Fibroblast of lung (primary cell): ENCODE results near the gene MLF2. TPM values are rescaled to one million over a fixed set of nuclear protein-coding genes. Genes with fewer than 3 reads are reported as not detected.
A peak's percentile ranks its signal among the peaks of the same experiment; 100 is the strongest.

Experiments
- DNase-seq, 2 donors: peaks; one replicate each; pipeline versions ENCODE4 v3.0.0 to v3.0.0-alpha.2; 2010; ENCODE audit warnings: low read depth in 2 of 2
- H2AFZ ChIP-seq: 2 replicates; pipeline ENCODE4 v1.5.1; 2012; ENCODE audit warnings: low read length, control low read depth, inconsistent platforms
- H3K27ac ChIP-seq: 2 replicates; pipeline ENCODE4 v1.5.1; 2011; ENCODE audit warnings: low read length, control low read depth; ENCODE audit not compliant: insufficient read depth
- H3K27me3 ChIP-seq: 2 replicates; pipeline ENCODE4 v1.5.1; 2011; ENCODE audit warnings: mild to moderate bottlenecking, low read length; ENCODE audit not compliant: control insufficient read depth, insufficient read depth
- H3K36me3 ChIP-seq: 2 replicates; pipeline ENCODE4 v1.5.1; 2011; ENCODE audit warnings: low read length; ENCODE audit not compliant: control insufficient read depth, insufficient read depth
- H3K4me1 ChIP-seq: 2 replicates; pipeline ENCODE4 v1.5.1; 2011; ENCODE audit warnings: low read length; ENCODE audit not compliant: control insufficient read depth, insufficient read depth; ENCODE audit errors: extremely low read depth
- H3K4me2 ChIP-seq: 2 replicates; pipeline ENCODE4 v1.5.1; 2011; ENCODE audit warnings: low read length, control low read depth; ENCODE audit not compliant: insufficient read depth; ENCODE audit errors: extremely low read depth
- H3K4me3 ChIP-seq, 4 experiments: fragments of 200-600 bp in 1 of 4; sonication (generic) in 1 of 4; replicated peaks in 1 of 4; 2 replicates each; pipeline ENCODE4 v1.5.1; 2011 to 2016; ENCODE audit warnings: low read length in 4 of 4, low read depth in 3 of 4, mild to moderate bottlenecking in 3 of 4, control low read depth in 2 of 4, inconsistent platforms in 1 of 4, mixed read lengths in 1 of 4; ENCODE audit not compliant: insufficient read depth in 1 of 4; ENCODE audit errors: control extremely low read depth in 1 of 4
- H3K79me2 ChIP-seq: 2 replicates; pipeline ENCODE4 v1.5.1; 2012; ENCODE audit warnings: mild to moderate bottlenecking, low read length, inconsistent platforms; ENCODE audit not compliant: control insufficient read depth, insufficient read depth
- H3K9ac ChIP-seq: 2 replicates; pipeline ENCODE4 v1.5.1; 2011; ENCODE audit warnings: mild to moderate bottlenecking, low read length, control low read depth; ENCODE audit not compliant: insufficient read depth
- H3K9me3 ChIP-seq: 2 replicates; pipeline ENCODE4 v1.5.1; 2012; ENCODE audit warnings: low read depth, low read length; ENCODE audit not compliant: control insufficient read depth, insufficient read depth
- H4K20me1 ChIP-seq: 2 replicates; pipeline ENCODE4 v1.5.1; 2011; ENCODE audit warnings: low read length; ENCODE audit not compliant: control insufficient read depth, insufficient read depth; ENCODE audit errors: extremely low read depth
- EZH2 ChIP-seq: IDR thresholded peaks from 2 replicates; pipeline ENCODE4 v1.5.1; 2012; ENCODE audit warnings: low read length, control low read depth, mild to moderate bottlenecking; ENCODE audit errors: missing control alignments
- polyA minus RNA-seq: library from RNA; depleted of rRNA, polyadenylated mRNA; stranded (reverse); fragments of >200 nt; gene quantifications from 2 replicates; pipeline ENCODE4 v1.2.3, GENCODE V29; 2011; ENCODE audit warnings: low replicate concordance
- polyA plus RNA-seq, 2 donors: library from polyadenylated mRNA; depleted of rRNA in 1 of 2; stranded (reverse) in 1 of 2; unstranded in 1 of 2; fragments of >200 nt; gene quantifications; 2 replicates each; pipeline ENCODE4 v1.2.1, GENCODE V29; 2011 to 2012; ENCODE audit warnings: missing spikeins in 1 of 2
- total RNA-seq: library from RNA; depleted of rRNA; stranded (reverse); fragments of >200 nt; gene quantifications from 2 replicates; pipeline ENCODE4 v1.2.1, GENCODE V29; 2014
- TF ChIP-seq, protein P1 (sequence below), 2 donors: IDR thresholded peaks in 1 of 2; conservative IDR thresholded peaks in 1 of 2; 1 replicate in 1 of 2; 2 replicates in 1 of 2; pipeline ENCODE4 v1.5.1; 2011 to 2012; ENCODE audit warnings: low read length in 2 of 2, control low read depth in 1 of 2, inconsistent platforms in 1 of 2, low read depth in 1 of 2, mild to moderate bottlenecking in 1 of 2

MLF2 gene, protein sequence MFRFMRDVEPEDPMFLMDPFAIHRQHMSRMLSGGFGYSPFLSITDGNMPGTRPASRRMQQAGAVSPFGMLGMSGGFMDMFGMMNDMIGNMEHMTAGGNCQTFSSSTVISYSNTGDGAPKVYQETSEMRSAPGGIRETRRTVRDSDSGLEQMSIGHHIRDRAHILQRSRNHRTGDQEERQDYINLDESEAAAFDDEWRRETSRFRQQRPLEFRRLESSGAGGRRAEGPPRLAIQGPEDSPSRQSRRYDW
- total RNA-seq = 88.6 and 106 TPM in 2 replicates
- 287 and 289 TPM in 2 replicates for polyA plus RNA-seq
- 211 and 244 TPM in 2 replicates for polyA plus RNA-seq (2012)
- polyA minus RNA-seq = 376 and 386 TPM in 2 replicates

DNA sequence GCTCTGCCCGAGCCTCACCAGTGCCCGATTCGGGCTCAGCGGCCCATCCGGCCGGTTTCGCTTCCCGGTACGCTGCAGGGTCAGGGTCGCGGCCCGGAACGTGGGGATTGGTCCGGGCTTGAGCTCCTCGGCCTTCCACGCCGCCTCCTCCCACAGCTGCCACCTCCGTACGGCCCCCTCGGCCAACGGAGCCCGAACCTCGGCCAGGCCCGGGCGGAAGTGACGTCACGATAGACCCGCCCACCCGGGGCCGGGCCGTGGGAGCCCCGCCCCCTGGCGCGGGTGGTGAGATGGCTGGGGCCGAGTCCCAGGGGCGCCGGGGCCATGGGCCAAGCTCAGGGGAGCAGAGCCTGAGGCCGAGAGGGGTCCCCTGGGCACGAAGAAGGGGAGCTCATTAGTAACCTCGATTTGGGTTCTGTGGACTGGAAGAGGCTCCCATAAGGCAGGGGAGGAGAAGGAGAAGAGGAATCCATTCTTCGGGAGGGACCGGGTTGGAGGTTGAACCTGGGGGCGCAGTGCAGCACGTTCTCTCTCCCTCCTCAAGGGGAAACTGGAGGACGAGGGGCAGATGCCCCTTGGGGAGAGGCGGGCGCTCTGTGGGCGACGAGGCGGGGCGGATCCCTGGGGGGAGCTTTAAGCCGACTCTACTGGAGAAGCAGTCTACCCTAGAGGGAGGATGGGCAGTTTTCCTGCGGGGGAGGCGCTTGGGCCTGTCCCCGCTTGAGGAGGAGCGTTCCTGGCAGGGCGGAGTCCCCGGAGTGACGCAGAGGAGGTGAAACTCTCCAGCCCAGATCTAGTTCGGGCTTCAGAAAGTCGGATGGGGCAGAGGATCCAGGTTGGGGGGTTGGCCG is at the start of gene MLF2:
TSS of gene MLF2 (minus strand) at position 221 of the 851 bp plus-strand sequence. CDS start 807 bp downstream, outside the sequence.
- no peaks in the 10 kb centered on the region for H4K20me1 ChIP-seq
- H3K9me3 ChIP-seq = no peaks in the 10 kb centered on the region
- DNase-seq = peak; percentile 99
- TF ChIP-seq, protein P1, sequence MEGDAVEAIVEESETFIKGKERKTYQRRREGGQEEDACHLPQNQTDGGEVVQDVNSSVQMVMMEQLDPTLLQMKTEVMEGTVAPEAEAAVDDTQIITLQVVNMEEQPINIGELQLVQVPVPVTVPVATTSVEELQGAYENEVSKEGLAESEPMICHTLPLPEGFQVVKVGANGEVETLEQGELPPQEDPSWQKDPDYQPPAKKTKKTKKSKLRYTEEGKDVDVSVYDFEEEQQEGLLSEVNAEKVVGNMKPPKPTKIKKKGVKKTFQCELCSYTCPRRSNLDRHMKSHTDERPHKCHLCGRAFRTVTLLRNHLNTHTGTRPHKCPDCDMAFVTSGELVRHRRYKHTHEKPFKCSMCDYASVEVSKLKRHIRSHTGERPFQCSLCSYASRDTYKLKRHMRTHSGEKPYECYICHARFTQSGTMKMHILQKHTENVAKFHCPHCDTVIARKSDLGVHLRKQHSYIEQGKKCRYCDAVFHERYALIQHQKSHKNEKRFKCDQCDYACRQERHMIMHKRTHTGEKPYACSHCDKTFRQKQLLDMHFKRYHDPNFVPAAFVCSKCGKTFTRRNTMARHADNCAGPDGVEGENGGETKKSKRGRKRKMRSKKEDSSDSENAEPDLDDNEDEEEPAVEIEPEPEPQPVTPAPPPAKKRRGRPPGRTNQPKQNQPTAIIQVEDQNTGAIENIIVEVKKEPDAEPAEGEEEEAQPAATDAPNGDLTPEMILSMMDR (conservative IDR thresholded peaks at IDR 0.05 in 1 of 2, IDR thresholded peaks at IDR 0.05 in 1 of 2; ENCODE audit: low read depth in 1 of 2, low read length in 2 of 2) = peak in 1 of 2 donors; percentile 95
- TF ChIP-seq EZH2 = no peak
- peak within 1 kb of the TSS; percentile 99 for H3K27ac ChIP-seq
- H3K4me2 ChIP-seq = peak within 1 kb of the TSS; percentile 96
- H3K9ac ChIP-seq = peak within 1 kb of the TSS; percentile 95
- no peaks in the 10 kb centered on the region for H3K27me3 ChIP-seq
- peak within 1 kb of the TSS; percentile 60 to 95 (median 85) for H3K4me3 ChIP-seq
- peaks cover 13% of the 10 kb centered on the region for H3K4me1 ChIP-seq
- H3K36me3 ChIP-seq = peaks cover 22% of the 10 kb centered on the region
- peak within 1 kb of the TSS; percentile 70 for H2AFZ ChIP-seq
- peaks cover 26% of the 10 kb centered on the region for H3K79me2 ChIP-seq

DNA sequence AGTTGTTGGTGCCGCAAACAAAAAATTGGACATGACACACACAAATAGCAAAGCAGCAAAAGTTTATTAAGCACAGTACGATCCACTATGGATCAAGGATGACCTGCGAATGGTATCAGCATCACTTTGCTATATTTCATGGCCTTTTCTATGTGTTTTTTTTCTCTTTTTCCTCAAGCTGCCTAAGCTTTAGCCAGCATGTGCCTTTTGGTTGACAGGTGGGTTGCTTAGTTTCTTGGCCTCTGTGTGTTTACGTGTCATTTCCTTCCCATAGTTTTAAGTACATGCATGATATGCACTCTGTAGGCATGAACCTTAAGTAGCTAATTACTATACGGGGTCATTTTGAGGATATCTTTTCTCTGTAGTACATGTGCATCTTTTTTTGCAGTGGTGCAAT is 46.2 kb upstream of the MLF2 start:
- peaks cover 2% of the 10 kb centered on the region for H3K79me2 ChIP-seq
- H3K27ac ChIP-seq = no peak overlapping the region
- no peak overlapping the region for H3K9ac ChIP-seq
- no peaks in the 10 kb centered on the region for H3K27me3 ChIP-seq
- no peak for TF ChIP-seq EZH2
- TF ChIP-seq, protein P1 (conservative IDR thresholded peaks at IDR 0.05 in 1 of 2, IDR thresholded peaks at IDR 0.05 in 1 of 2; ENCODE audit: low read depth in 1 of 2, low read length in 2 of 2) = no peak
- H4K20me1 ChIP-seq = no peaks in the 10 kb centered on the region
- peaks cover 1% of the 10 kb centered on the region for H3K36me3 ChIP-seq
- H3K9me3 ChIP-seq = no peaks in the 10 kb centered on the region
- no peak overlapping the region for H3K4me2 ChIP-seq
- H3K4me3 ChIP-seq = no peak overlapping the region
- H3K4me1 ChIP-seq = no peaks in the 10 kb centered on the region
- H2AFZ ChIP-seq = no peak overlapping the region
- no peak for DNase-seq

DNA sequence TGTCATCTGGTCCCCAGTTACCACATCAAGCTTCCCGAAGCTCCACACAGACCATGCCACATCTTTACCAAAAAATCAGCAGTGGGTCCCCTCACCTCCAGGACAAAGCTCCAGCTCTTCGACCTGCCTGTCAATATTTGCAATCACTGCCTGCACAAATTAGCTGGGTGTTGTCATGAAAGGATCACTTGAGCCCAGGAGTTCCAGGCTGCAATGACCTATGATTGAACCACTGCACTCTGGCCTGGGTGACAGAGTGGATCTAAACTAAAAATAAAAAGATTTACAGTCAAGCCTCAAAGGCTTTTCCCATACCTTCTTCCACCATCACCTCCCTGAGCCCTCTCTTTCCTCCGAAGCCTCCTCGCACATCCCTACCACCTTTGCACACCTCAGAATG is 43.6 kb upstream of the MLF2 start:
- H3K9me3 ChIP-seq = no peaks in the 10 kb centered on the region
- H3K9ac ChIP-seq = no peak overlapping the region
- peaks cover 10% of the 10 kb centered on the region for H3K79me2 ChIP-seq
- no peaks in the 10 kb centered on the region for H3K27me3 ChIP-seq
- no peak for DNase-seq
- no peak overlapping the region for H3K4me2 ChIP-seq
- H3K36me3 ChIP-seq = peaks cover 3% of the 10 kb centered on the region
- no peak overlapping the region for H2AFZ ChIP-seq
- no peak overlapping the region for H3K4me3 ChIP-seq
- H3K27ac ChIP-seq = no peak overlapping the region
- peaks cover 3% of the 10 kb centered on the region for H3K4me1 ChIP-seq
- TF ChIP-seq EZH2 = no peak
- TF ChIP-seq, protein P1 (conservative IDR thresholded peaks at IDR 0.05 in 1 of 2, IDR thresholded peaks at IDR 0.05 in 1 of 2; ENCODE audit: low read depth in 1 of 2, low read length in 2 of 2) = no peak
- H4K20me1 ChIP-seq = no peaks in the 10 kb centered on the region
